PFSK-1 (cell line): Measurements from ENCODE around the gene PSAP.

Source experiments
- FOXP2 ChIP-seq: optimal IDR thresholded peaks from 2 replicates; pipeline ENCODE3; 2011; ENCODE audit warnings: borderline replicate concordance, control low read depth, inconsistent platforms; ENCODE audit not compliant: insufficient read depth; ENCODE audit errors: extremely low read length, extremely low read depth
- POLR2AphosphoS5 ChIP-seq: IDR thresholded peaks from 2 replicates; pipeline ENCODE4 v1.6.1; 2012; ENCODE audit warnings: low read depth, mild to moderate bottlenecking, control low read depth, low read length, moderate library complexity
- REST ChIP-seq, 2 experiments: IDR thresholded peaks; 2 replicates each; pipeline versions ENCODE4 v1.6.1 to v1.8.0; 2011 to 2012; ENCODE audit warnings: low read depth in 2 of 2, low read length in 2 of 2, control low read depth in 1 of 2, inconsistent platforms in 1 of 2, mild to moderate bottlenecking in 1 of 2, moderate library complexity in 1 of 2; ENCODE audit not compliant: insufficient read depth in 1 of 2
- SIN3A ChIP-seq: IDR thresholded peaks from 2 replicates; pipeline ENCODE4 v1.6.1; 2012; ENCODE audit warnings: mild to moderate bottlenecking, low read length, moderate library complexity, borderline replicate concordance; ENCODE audit not compliant: insufficient read depth
- TAF1 ChIP-seq: IDR thresholded peaks from 2 replicates; pipeline ENCODE4 v1.6.1; 2012; ENCODE audit warnings: low read length, control low read depth, borderline replicate concordance; ENCODE audit not compliant: insufficient read depth

The PSAP gene

GRCh38 chr10:71771204-71771603 is 79.8 kb downstream of the PSAP start:
- TF ChIP-seq POLR2AphosphoS5 (no peak), REST (IDR thresholded peaks at IDR 0.05; ENCODE audit: insufficient read depth in 1 of 2, low read depth in 2 of 2, low read length in 2 of 2) (no peak), TAF1 (no peak), SIN3A (no peak), FOXP2 (no peak)

- no peak for TF ChIP-seq TAF1
- TF ChIP-seq SIN3A, result no peak
Measured at GRCh38 chr10:71770789-71771188, 80.3 kb downstream of the PSAP start.

- no peak for TF ChIP-seq TAF1
Measured at GRCh38 chr10:71770255-71770654, 80.8 kb downstream of the PSAP start.

GRCh38 chr10:71769279-71769823 is 81.7 kb downstream of the PSAP start:
- no peak for TF ChIP-seq FOXP2
- TF ChIP-seq POLR2AphosphoS5, result no peak
- TF ChIP-seq TAF1, result no peak
- TF ChIP-seq SIN3A, result no peak
- TF ChIP-seq REST (IDR thresholded peaks at IDR 0.05; ENCODE audit: insufficient read depth in 1 of 2, low read depth in 2 of 2, low read length in 2 of 2), result no peak

- no peak for TF ChIP-seq SIN3A
- peak; percentile 17 for TF ChIP-seq FOXP2
Measured at GRCh38 chr10:71767420-71768035, 83.5 kb downstream of the PSAP start.

GRCh38 chr10:71766717-71767419 is 84.2 kb downstream of the PSAP start:
- TF ChIP-seq SIN3A (no peak), TAF1 (no peak), POLR2AphosphoS5 (no peak), REST (IDR thresholded peaks at IDR 0.05; ENCODE audit: insufficient read depth in 1 of 2, low read depth in 2 of 2, low read length in 2 of 2) (no peak), FOXP2 (no peak)
